ENCODE measurements around the gene BDP1.
"Not testable (repeated sequence)": the region's sequence is repeated elsewhere in the genome, so short reads cannot be mapped to it uniquely, and the experiment has no call there.

DNA sequence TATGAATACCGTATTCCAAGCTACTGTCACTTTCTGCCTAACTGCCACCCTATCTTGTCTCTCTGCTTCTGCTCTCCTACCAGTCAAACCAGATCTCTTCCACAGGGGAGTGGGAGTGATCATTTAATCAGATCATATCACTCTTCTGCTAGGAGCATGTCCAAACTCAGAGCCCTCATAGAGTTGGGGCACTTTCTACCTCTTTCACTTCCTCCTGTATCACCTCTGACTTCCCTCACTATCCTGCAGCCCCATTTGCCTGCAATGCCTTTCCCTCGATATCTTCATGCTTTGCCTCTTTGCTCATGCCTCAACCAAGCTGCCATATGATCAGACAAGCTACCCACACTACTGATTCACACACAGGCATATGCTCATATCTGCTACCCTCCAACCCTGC is 45.4 kb upstream of the BDP1 start:
- TF ChIP-seq ELF4 (IDR thresholded peaks at IDR 0.05); L3MBTL2 (conservative IDR thresholded peaks at IDR 0.05); TARDBP (IDR thresholded peaks at IDR 0.05): not testable (repeated sequence)
